Measurements from ENCODE around the gene MBOAT2.
"Not testable (repeated sequence)": the region's sequence is repeated elsewhere in the genome, so short reads cannot be mapped to it uniquely, and the experiment has no call there.

Gene MBOAT2

DNA sequence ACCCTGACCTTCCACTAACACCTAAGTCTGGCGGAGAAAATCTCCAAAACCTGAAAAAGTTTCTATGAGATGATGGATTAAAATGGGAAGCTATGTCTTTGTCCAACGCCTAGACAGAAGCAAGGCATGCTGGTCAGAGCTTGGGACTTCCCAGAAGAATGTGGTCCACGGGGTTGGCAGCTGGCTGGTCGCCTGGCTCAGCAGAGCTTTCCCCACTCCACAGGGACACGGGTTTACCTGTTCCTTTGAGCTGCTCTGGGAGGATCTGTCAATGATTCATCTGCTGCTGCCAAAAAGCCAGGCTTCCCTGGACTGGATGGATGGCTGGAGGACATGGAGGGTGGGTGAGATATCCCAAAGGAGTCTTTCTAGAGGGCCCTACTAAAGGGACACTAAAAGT lies 10.8 kb downstream of the MBOAT2 start:
- DNase-seq (ENCODE audit: low spot score), result no peak

DNA sequence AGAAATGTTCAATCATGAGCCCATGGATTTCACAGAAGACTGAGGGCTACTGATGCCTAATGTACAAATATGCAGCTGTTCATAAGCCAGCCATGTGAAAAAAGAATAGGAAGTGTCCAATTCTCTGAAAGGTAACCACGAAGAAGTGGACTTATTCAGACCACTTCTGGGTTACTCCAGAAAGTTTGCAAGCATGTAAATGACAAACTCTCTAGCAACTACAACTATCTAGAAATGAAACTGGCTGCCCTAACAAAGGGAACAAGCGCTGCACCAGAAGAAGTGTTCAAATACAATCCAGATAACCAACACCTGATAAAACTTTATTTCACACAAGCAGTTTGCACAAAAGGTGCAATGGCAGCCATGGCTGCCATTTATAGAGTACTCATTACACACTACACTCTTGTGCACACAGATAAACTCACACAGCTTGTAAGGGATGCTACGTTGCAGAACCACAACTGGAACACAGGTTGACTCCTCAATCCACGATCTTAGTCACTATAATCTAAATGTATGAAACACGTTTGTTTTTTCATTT lies 13.9 kb downstream of the MBOAT2 start:
- no peak for DNase-seq (ENCODE audit: low spot score)

DNA sequence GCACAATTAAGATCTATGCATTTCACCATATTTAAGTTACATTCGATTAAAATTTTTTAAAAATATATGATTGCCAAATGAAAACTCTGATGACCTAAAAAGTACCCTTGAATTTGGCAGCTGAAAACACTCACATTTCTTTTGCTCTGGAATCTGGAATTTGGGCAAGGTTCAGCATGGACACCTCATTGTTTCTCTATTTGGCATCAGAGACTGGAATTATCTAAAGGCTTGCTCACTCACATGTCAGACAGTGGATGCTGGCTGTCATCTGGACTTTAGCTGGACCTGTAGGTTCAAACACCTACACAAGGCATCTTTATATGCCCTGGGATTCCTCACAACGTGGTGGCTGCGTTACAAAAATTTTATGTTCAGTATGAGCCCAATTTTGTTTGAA lies 16.1 kb downstream of the MBOAT2 start:
- no peak for DNase-seq (ENCODE audit: low spot score)

DNA sequence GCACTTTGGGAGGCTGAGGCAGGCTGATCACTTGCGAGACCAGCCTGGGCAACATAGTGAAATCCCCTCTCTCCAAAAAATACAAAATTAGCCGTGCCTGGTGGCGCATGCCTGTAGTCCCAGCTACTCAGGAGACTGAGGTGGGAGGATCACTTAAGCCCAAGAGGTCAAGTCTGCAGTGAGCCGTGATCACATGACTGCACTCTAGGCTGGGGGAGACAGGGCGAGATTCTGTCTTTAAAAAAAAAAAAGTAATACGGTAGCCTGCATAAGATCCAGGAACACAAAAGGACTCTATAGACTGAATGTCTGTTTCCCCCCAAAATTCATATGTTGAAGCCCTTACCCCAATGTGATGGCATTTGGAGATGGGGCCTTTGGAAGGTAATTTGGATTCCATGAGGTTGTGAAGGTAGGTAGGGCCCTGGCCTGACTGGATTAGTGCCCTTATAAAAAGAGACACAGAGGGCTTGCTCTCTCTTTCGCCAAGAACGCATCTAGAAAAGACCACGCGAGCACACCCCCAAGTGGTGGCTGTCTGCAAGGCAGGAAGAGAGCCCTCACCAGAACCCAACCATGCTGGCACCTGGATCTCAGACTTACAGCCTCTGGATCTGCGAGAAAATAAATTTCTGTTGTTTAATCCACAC lies 17.0 kb downstream of the MBOAT2 start:
- DNase-seq (ENCODE audit: low spot score), result no peak

DNA sequence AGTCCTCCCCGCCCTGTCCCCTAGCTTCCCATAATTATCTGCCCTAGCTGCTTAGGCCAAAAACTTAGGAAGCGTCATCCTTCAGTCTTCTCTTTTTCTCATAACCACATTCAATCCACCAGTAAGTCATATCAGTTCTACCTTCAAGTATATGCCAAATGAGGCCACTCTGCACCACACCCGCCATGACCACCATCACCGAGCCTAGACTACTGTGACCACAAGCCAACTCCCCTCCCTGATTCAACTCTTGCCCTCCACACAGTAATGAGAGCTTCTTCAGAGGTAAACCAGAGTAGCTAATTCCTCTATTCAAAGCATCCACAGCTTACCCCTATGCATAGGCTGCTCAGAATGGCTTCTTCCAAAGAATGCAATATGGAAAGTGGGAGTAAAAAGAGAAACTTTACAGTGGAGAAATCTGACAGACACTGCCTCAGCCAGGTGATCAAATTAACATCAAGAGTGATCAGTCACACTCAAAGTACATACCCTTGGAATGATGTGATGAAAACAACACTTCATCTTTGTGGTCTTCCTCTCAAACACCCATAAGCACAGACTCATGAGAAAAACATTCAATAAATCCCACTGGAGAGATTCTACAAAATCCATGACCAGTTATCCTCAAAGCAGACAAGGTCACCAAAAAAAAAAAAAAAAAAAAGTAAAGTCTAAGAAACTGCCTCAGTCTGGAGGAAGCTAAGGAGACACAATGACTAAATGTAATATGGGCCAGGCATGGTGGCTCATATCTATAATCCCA lies 17.7 kb downstream of the MBOAT2 start:
- DNase-seq (ENCODE audit: low spot score), result no peak

DNA sequence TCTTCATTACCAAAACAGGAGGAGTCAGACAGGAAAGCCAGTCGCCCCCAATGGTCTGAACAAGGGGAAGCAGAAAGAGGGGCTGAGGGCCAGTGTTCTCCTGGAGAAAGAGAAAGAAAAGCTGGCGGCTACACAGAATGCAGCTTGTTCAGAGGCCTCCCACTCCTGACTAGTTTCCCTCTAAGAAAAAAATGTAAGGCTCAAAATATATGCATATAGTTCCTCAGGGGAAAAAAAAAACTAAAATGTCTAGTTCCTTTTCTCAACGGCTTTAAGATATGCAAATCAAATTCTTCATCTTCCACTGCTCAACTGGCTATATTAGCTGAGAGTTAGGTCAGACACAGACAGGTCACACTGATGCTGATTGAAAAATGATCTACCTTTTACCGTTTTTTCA lies 18.6 kb downstream of the MBOAT2 start:
- no peak for DNase-seq (ENCODE audit: low spot score)

DNA sequence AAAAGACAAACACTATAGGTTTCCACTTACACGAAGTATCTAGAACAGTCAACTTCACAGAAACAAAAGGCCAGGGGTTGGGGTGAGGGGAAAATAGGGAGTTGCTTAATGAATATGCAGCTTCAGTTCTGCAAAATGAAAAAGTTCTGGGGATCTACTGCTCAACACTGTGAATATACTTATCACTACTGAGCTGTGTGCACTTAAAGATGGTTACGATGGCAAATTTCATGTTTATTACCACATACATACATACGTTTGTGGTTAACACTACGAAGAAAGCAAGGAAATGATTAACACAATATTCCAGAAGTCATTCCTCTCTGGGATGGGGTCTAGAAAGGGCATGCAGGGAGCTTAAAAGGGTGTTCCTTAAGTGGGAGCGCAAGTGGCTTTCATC lies 19.3 kb downstream of the MBOAT2 start:
- DNase-seq (ENCODE audit: low spot score), result no peak

DNA sequence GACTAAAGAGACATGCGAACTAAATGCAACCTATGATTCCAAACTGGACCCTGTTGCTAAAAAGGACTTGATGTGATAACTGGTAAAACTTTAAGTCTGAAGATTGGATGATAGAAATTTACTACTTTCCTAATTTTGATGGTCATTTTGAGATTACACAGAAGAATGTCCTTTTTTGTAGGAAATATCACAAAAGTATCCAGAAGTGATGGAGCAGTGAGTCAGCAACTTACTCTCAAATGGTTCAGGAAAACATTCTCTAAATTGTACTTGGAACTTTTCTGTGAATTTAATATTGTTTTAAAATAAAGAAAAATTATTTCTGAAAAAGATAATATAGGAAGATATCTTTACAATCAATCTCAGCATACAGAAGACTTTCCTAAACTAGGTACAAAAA lies 19.9 kb downstream of the MBOAT2 start:
- no peak for DNase-seq (ENCODE audit: low spot score)

DNA sequence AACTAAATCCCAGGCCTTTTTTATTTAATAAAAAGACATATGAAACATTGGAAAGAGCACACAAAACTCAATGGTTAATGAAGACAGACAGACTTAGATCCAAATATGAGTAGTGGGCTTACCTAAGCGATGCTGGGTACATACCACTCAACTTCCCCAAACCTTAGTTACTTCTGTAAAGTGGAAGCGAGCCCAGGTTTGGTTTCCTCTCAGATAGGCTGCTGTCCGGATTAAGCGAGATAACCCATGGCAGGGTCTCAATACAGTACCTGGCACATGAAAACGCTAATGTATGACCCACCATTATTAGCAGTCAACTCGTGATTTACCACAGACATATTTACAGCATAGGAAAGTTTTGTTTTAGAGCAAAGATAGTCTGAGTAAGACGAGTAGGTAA lies 21.6 kb downstream of the MBOAT2 start:
- DNase-seq (ENCODE audit: low spot score), result no peak

DNA sequence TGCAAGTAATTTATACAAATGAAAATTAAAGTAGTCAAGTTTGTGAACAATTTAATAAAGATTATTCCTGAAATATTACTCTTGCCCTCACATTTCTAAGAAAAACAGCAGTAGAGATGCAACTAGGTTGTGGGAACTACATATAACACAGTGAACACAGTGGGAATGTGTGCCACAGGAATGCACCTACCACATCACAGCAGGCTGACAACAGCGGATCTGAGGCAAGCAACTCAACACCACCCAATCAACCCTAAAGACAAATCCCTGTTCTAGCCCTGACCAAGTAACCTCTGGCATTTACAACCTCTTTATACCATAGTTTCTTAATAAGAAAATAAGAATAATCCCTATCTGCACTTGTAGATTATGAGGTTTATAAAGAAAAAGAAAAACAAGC lies 23.4 kb downstream of the MBOAT2 start:
- no peak for DNase-seq (ENCODE audit: low spot score)

DNA sequence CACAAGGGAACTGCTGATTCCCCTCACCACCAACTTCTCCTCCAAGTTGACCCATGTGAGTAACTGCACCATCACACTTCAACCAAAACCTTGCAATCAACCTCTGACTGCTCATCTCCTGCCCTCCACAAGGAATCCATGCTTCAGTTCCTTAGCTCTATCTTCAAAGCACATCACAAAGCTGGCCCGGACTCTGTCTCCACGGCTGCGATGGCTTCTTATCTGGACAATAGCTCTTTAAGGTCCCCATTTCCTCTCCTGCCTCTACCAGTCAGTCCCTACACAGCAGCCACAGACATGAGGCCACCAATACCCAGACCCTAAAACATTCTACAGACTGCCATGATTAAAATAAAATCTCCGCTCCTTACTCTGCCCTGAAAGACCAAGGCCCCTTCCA lies 25.7 kb downstream of the MBOAT2 start:
- DNase-seq (ENCODE audit: low spot score), result no peak

DNA sequence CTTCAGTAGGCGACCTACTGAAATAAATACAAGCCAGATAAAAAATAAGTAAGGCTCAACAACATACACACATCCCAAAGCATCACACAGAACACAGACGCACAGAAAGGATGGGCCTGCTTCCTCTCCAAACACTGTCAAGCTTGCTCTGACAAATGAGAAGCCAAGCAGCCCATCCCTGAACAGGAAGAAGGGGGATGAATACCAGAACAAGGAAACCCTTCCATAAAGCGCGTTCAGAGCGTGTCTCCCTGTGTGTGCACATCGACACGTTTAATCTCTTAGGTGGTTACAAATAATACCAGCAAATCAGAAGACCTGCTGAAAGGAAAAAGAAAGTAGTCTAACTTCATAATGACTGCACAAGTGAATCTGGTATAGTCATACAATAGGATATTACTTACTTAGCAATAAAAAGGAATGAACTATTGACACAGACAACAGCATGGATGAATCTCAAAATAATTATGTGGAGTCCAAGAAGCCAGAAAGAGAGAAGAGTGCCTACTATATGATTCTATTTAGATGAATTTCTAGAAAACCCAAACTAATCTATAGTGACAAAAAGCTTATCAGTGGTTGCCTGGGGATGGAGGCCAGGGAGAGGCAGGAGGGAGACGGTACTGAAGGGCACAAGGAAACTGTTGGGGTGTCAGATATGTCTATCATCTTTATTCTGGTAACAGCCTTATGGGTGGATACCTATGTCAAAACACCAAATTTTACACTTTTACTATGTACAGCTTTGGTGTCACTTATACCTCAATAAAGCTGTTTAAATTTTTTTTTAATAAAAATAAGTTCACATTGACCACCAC lies 26.8 kb downstream of the MBOAT2 start:
- no peak for DNase-seq (ENCODE audit: low spot score)

DNA sequence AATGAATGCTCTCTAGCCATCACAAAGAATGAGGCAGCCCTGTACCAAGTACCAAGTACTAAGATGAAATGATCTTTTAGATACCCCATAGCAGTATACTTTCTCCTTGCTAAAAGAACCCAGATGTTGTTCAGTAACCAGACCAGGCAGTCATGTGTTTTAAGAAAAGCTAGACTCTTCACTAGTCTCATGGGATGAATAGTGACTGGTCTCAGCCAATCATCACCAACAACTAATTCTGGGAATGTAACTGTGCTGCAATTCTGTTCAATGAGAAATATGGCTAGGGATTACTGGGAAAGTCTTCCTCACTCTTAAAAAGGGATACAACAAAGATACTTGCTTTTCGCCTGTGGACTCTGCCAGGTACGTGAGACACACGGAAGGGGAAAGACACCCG lies 29.5 kb downstream of the MBOAT2 start:
- no peak for DNase-seq (ENCODE audit: low spot score)

DNA sequence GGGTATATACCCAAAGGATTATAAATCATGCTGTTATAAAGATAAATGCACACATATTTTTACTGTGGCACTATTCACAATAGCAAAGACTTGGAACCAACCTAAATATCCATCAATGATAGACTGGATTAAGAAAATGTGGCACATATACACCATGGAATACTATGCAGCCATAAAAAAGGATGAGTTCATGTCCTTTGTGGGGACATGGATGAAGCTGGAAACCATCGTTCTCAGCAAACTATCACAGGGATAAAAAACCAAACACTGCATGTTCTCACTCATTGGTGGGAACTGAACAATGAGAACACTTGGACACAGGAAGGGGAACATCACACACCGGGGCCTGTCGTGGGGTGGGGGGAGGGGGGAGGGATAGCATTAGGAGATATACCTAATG lies 30.5 kb downstream of the MBOAT2 start:
- DNase-seq (ENCODE audit: low spot score), result not testable (repeated sequence)

DNA sequence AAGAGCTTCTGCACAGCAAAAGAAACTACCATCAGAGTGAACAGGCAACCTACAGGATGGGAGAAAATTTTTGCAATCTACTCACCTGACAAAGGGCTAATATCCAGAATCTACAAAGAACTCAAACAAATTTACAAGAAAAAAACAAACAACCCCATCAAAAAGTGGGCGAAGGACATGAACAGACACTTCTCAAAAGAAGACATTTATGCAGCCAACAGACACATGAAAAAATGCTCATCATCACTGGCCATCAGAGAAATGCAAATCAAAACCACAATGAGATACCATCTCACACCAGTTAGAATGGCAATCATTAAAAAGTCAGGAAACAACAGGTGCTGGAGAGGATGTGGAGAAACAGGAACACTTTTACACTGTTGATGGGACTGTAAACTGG lies 30.9 kb downstream of the MBOAT2 start:
- not testable (repeated sequence) for DNase-seq (ENCODE audit: low spot score)

DNA sequence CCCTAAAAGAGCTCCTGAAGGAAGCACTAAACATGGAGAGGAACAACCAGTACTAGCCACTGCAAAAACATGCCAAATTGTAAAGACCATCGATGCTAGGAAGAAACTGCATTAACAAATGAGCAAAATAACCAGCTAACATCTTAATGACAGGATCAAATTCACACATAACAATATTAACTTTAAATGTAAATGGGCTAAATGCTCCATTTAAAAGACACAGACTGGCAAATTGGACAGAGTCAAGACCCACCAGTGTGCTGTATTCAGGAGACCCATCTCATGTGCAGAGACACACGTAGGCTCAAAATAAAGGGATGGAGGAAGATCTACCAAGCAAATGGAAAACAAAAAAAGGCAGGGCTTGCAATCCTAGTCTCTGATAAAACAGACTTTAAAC lies 34.1 kb downstream of the MBOAT2 start:
- not testable (repeated sequence) for DNase-seq (ENCODE audit: low spot score)

DNA sequence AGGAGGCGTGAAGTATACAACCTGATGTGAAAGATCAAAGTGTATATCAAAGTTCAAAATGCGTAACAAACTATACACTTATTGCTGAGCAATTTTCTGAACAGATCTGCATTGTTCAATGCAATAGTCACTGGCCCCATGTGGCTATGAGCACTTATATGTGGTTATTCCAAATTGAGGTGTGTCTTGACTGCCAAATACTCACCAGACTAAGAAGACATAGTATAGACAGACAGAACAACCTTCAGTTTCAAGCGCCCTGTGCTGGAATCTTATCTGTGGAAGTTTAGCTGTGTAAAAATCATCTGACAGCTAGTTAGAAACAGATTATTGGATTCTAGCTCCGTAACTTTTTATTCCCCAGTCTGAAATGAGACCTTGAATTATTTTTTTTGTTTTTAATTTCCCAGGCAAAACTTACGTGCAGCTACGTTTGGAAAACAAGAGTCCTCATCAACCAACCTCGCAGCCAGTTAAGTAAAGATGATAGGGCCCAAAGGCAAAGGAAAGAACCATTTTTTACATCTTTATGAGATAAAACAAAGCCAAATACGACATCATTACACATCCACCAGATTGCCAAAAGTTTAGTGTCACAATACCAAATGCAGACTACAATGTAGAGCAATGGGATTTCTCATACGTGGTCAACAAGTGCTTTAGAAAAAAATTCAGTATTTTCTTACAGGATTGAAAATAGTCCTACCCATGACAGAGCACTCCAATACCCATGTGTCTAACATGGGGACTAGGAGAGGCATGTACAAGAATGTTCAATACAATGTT lies 37.2 kb downstream of the MBOAT2 start:
- DNase-seq (ENCODE audit: low spot score), result peak; percentile 46

DNA sequence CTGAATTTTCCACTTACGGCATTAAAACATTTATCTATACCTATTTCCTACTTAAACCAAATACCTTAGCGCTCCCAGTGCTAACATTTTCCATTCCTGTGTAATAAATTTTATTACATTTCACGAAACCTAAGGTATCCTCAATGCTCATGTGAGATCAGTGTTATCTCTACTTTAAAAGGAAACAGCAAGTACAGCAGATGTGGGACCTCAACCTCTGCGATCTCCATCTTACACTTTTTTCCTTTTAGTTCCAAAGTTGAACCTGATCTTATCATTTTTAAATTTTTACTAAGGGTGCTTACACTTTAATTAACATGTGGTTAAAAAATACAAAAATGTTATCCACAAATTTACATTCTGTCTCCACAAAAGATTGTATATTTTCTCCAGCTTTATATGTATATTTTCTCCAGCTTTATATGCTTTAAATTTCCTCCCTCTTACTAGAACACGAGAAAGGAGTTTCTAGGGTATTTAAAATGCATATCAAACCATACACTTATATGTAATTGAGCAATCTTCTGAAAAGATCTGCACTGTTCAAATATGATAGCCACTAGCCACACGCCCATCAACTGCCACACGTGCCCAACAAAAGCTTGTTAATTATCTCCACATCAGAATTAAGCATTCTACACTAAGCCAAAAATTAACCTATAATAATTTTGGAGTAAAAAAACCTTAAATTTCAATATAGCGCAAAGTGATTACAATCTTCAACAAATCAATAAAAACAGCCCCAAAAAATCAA lies 38.1 kb downstream of the MBOAT2 start:
- no peak for DNase-seq (ENCODE audit: low spot score)

DNA sequence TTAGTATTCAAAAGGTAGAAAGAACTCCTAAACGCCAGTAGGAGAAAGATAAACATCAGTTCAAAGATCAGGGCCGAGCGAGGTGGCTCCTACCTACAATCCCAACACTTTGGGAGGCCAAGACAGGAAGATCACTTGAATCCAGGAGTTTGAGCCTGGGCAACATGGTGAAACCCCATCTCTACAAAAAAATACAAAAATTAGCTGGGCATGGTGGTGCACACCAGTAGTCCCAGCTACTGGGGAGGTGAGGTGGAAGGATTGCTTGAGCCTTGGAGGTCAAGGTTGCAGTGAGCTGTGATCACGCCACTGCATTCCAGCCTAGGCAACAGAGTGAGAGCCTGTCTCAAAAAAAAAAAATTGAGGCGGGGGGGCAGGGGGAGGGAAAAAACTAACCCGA lies 40.6 kb downstream of the MBOAT2 start:
- DNase-seq (ENCODE audit: low spot score), result no peak

DNA sequence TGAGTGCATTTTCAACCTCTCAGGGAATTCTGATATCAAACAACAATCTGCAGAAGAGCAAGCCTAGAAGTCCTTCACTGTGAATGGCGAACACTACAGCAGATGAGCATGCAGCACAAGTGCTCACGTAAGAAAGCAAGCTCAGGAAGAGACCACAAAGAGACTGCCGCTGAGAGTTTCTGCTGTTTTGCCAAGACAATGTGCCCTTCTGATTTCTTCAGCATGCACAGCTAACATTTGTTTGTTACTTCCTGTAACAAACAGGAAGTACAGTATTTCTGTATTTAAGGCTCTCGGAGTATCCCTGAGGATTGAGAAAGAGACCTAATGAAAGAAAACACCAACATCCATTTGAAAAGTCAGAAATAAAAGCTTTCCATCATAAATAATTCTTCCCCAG lies 45.9 kb downstream of the MBOAT2 start:
- no peak for DNase-seq (ENCODE audit: low spot score)

DNA sequence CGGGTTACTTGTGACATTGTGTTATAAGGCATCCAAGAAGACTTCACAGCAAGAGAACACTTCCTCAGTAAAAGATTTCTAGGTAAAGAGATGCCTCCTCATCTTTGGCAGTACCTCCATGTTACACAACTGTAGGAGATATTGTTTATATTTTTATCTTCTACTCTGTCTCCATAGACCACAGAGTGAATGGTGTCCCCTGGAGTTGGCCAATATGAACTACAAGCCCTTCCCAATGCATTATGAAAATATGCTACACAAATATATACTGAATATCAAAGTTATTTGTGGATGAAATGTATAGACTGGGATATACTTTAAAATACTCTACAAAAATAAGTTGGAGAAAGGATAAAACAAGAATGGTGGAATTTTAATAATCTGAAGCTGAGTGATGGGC lies 46.7 kb downstream of the MBOAT2 start:
- no peak for DNase-seq (ENCODE audit: low spot score)

Measured in LoVo (cell line).